Measurements from ENCODE around the gene ABCA13.

ABCA13 gene

DNA sequence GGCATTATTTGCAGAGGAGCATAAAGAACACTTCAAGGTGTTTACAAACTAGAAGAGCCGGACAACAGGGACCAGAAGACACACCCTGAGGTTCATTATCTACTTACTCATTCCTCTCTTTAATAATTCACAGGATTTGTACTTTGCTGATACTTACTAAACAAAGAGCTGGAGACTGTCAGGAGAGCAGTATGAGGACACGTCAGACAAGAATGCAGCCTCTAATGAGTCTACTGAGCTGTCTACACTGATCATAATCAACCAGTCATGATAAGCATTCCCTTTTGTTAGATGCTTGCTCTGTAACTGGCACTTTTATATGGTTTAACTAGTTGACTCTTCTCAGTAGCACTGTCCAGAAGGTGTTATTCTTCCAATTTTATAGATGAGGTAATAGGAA is 509.7 kb downstream of the ABCA13 start:
- DNase-seq, result no peak

DNA sequence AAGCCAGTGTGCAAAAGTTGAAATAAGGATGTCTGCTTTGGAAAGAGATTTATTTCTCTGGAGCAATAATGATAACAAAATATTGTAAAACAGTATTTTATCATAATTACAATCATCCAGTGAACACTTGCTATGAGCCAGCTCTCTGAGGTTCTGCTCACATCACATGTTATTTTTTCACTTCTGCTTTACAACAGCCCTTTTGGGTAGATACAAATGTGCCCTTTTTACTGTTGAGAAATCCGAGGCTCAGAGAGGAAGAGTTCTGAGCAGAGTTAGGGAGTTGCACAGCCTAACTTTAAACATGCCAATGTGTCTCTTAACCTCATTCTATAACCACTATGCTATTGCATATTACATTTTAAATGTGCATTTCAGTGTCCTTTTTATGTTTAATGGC is 520.5 kb downstream of the ABCA13 start:
- no peak for DNase-seq

All from activated CD4-positive, alpha-beta T cell treated with anti-CD3 and anti-CD28 coated beads, Interleukin-2, amount 50 U/mL, for 1 hour (primary cell).